GM12878 (cell line): ENCODE results near the gene FOXP1. TPM values are rescaled to one million over a fixed set of nuclear protein-coding genes. Genes with fewer than 3 reads are reported as not detected.

Source experiments
- BHLHE40 ChIP-seq, 2 experiments: fragments of 450-650 bp in 1 of 2; IDR thresholded peaks; 2 replicates each; pipeline ENCODE4 v1.6.1; 2011 to 2017; ENCODE audit warnings: low read depth in 2 of 2, borderline replicate concordance in 1 of 2, improper control_type of control experiment in 1 of 2, low read length in 1 of 2, mild to moderate bottlenecking in 1 of 2
- CUX1 ChIP-seq: IDR thresholded peaks from 2 replicates; pipeline ENCODE4 v1.6.1; 2012; ENCODE audit warnings: improper control_type of control experiment, low read depth, low read length; ENCODE audit not compliant: insufficient replicate concordance
- SPI1 ChIP-seq: IDR thresholded peaks from 2 replicates; pipeline ENCODE4 v1.6.1; 2011; ENCODE audit warnings: low read depth, mild to moderate bottlenecking, low read length, moderate library complexity, borderline replicate concordance; ENCODE audit not compliant: insufficient read depth
- TCF12 ChIP-seq: IDR thresholded peaks from 2 replicates; pipeline ENCODE4 v1.6.1; 2011; ENCODE audit warnings: low read depth, mild to moderate bottlenecking, low read length
- polyA plus RNA-seq, 11 experiments: library from polyadenylated mRNA; depleted of rRNA in 4 of 11; unstranded in 6 of 11; stranded (reverse) in 5 of 11; fragments of >200 nt; fragmentation: Nextera tagmentation in 4 of 11; fragmentation: Illumina TruSeq in 1 of 11; extraction: Ambion mirVana in 4 of 11; extraction: Trizol in 1 of 11; gene quantifications; 1 replicate in 1 of 11; 2 replicates in 10 of 11; pipeline versions ENCODE4 v1.2.1 to v1.2.3, GENCODE V29; 2011 to 2016; ENCODE audit warnings: inconsistent platforms in 2 of 11, missing spikeins in 2 of 11, low read depth in 1 of 11
- total RNA-seq, 4 experiments: library from RNA; depleted of rRNA in 3 of 4; stranded (reverse); fragments of >200 nt in 3 of 4; fragmentation: Illumina TruSeq in 1 of 4; extraction: Trizol in 1 of 4; gene quantifications; 2 replicates each; pipeline versions ENCODE4 v1.2.1 to v1.2.3, GENCODE V29; 2013 to 2021
- TF ChIP-seq, protein P1 (sequence below): IDR thresholded peaks from 2 replicates; pipeline ENCODE4 v1.6.1; 2012; ENCODE audit warnings: low read length, inconsistent platforms
- TF ChIP-seq, protein P2 (sequence below): IDR thresholded peaks from 2 replicates; pipeline ENCODE4 v1.6.1; 2011; ENCODE audit warnings: borderline replicate concordance, low read depth, mild to moderate bottlenecking, moderate library complexity, mixed read lengths, low read length; ENCODE audit not compliant: insufficient read depth; ENCODE audit errors: extremely low read length

The FOXP1 gene
- total and polyA plus RNA-seq, 10 of the 15 experiments (the other 5 are each of a cell fraction or from before 2014, with no cell fraction given): 0.05 to 1.6 (median 0.20) TPM; not detected in 1

GRCh38 chr3:71010726-71011455 is 572.6 kb downstream of the FOXP1 start (continued):
- TF ChIP-seq SPI1 (peak; percentile 36; the same call in 1 of the 2 replicates), CUX1 (peak; percentile 59), BHLHE40 (IDR thresholded peaks at IDR 0.05; ENCODE audit: borderline replicate concordance in 1 of 2, low read depth in 2 of 2, low read length in 1 of 2) (no peak), TCF12 (0 out of 2 replicates have a peak, but pooled peaks have one; percentile 35)
- TF ChIP-seq, protein P1, sequence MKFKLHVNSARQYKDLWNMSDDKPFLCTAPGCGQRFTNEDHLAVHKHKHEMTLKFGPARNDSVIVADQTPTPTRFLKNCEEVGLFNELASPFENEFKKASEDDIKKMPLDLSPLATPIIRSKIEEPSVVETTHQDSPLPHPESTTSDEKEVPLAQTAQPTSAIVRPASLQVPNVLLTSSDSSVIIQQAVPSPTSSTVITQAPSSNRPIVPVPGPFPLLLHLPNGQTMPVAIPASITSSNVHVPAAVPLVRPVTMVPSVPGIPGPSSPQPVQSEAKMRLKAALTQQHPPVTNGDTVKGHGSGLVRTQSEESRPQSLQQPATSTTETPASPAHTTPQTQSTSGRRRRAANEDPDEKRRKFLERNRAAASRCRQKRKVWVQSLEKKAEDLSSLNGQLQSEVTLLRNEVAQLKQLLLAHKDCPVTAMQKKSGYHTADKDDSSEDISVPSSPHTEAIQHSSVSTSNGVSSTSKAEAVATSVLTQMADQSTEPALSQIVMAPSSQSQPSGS: peak; percentile 73; the same call in 1 of the 2 replicates
- TF ChIP-seq, protein P2, sequence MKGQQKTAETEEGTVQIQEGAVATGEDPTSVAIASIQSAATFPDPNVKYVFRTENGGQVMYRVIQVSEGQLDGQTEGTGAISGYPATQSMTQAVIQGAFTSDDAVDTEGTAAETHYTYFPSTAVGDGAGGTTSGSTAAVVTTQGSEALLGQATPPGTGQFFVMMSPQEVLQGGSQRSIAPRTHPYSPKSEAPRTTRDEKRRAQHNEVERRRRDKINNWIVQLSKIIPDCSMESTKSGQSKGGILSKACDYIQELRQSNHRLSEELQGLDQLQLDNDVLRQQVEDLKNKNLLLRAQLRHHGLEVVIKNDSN: peak; percentile 28
